ENCODE measurements around the gene DNM3.

Gene DNM3

GRCh38 chr1:172277275-172277674 is 436.0 kb downstream of the DNM3 start:
- no peak overlapping the region for H3K27ac ChIP-seq
- DNase-seq (ENCODE audit: low spot score), result no peak
- TF ChIP-seq CTCF (IDR thresholded peaks at IDR 0.05), result no peak
- H3K4me3 ChIP-seq, result no peak overlapping the region

- no peak for TF ChIP-seq CTCF (IDR thresholded peaks at IDR 0.05)
- no peak overlapping the region for H3K27ac ChIP-seq
- DNase-seq (ENCODE audit: low spot score), result no peak
- no peak overlapping the region for H3K4me3 ChIP-seq
Measured at GRCh38 chr1:172277989-172278388, 436.7 kb downstream of the DNM3 start.

GRCh38 chr1:172278478-172278877 is 437.2 kb downstream of the DNM3 start:
- DNase-seq (ENCODE audit: low spot score), result no peak
- peak overlapping the region in 1 of 2 donors; percentile 23 for H3K27ac ChIP-seq

GRCh38 chr1:172279939-172280636 is 438.8 kb downstream of the DNM3 start:
- no peak overlapping the region for H3K27ac ChIP-seq
- no peak for TF ChIP-seq CTCF (IDR thresholded peaks at IDR 0.05)
- H3K4me3 ChIP-seq, result no peak overlapping the region
- no peak for DNase-seq (ENCODE audit: low spot score)

More at GRCh38 chr1:172278478-172278877, 437.2 kb downstream of the DNM3 start:
- H3K4me3 ChIP-seq, result no peak overlapping the region
- TF ChIP-seq CTCF (IDR thresholded peaks at IDR 0.05), result no peak

- no peak for DNase-seq (ENCODE audit: low spot score)
- no peak for TF ChIP-seq CTCF (IDR thresholded peaks at IDR 0.05)
- H3K4me3 ChIP-seq, result no peak overlapping the region
- H3K27ac ChIP-seq, result no peak overlapping the region
Measured at GRCh38 chr1:172283766-172284165, 442.5 kb downstream of the DNM3 start.

GRCh38 chr1:172286629-172287076 is 445.4 kb downstream of the DNM3 start:
- TF ChIP-seq CTCF (IDR thresholded peaks at IDR 0.05), result no peak
- no peak for DNase-seq (ENCODE audit: low spot score)
- Histone ChIP-seq H3K27ac (peak overlapping the region in 1 of 2 donors; percentile 66), H3K4me3 (no peak overlapping the region)

GRCh38 chr1:172287208-172287607 is 445.9 kb downstream of the DNM3 start:
- TF ChIP-seq CTCF (IDR thresholded peaks at IDR 0.05), result no peak
- Histone ChIP-seq H3K4me3 (no peak overlapping the region), H3K27ac (peak overlapping the region in 1 of 2 donors; percentile 66)
- DNase-seq (ENCODE audit: low spot score), result no peak

Data from coronary artery (tissue), 2 donors.